Measurements from ENCODE around the gene ABHD14A.

Gene ABHD14A

GRCh38 chr3:52021489-52022268, 46.8 kb downstream of the ABHD14A start:
- DNase-seq, result peak; percentile 40

GRCh38 chr3:52022323-52023100, 47.6 kb downstream of the ABHD14A start:
- peak; percentile 55 for DNase-seq

GRCh38 chr3:52023101-52023770, 48.4 kb downstream of the ABHD14A start:
- DNase-seq, result no peak

DNA sequence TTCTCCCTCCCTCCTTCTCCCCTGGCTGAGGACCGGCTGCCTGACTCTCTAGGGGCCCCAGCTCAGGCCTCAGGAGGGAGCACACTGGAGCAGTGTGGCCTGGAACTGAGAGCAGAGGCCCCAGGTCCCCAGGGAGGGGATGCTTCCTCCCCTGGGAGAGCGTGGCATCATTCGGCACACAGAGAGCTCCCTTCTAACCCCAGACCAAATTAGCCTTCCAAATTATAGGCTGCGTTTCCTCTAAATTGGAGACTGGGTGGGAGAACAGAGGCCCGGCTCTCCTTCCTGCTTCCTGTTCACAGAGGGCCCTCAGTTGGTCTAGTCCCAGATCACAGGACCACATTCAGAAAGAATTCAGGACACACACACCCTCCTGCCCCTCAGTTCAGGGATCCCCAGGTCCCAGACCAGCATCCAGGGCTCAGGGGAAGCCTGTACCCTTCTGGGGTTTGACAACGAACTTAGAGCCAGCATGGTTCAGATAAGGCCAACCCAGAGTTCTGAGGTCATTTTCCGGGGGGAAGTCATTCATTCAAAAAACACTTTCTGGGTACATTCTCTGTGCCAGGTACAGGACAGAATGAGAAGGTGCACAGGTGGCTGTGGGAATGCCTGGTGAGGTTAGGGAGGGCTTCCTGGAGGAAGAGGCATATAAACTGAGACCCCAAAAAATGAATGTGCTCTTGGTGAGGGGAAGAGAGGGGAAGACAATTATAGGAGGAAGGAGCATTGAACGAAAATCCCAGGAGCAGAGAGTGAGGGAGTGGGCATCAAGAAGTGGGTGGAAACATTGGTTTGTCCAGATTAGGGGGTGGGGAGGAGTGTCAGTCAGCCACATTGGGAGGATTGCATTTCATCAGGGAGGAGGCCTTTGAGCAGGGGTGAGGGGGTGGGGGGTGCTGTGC, 49.2 kb downstream of the ABHD14A start:
- DNase-seq, result no peak

GRCh38 chr3:52024765-52025452, 50.0 kb downstream of the ABHD14A start:
- no peak for DNase-seq

GRCh38 chr3:52025453-52025852, 50.6 kb downstream of the ABHD14A start:
- no peak for DNase-seq

DNA sequence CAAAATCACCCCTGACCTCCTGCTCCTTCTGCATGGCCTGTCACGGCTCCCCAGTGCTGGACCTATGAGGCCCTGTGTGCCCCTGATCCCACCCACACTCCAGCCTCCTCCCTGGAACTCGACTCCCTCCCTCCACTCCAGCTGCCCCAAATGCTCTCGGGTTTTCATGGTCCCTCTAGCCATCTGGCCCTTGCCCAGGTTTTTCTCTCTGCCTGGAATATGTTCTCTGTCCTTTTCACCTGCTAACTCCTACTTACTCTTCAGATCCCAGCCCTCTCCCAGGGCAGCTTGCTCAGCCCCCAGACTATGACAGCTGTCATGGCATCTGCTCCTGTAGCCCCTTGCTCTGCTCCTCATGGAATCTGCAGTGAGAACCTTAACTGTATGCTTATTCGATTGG, 51.2 kb downstream of the ABHD14A start:
- DNase-seq, result no peak

DNA sequence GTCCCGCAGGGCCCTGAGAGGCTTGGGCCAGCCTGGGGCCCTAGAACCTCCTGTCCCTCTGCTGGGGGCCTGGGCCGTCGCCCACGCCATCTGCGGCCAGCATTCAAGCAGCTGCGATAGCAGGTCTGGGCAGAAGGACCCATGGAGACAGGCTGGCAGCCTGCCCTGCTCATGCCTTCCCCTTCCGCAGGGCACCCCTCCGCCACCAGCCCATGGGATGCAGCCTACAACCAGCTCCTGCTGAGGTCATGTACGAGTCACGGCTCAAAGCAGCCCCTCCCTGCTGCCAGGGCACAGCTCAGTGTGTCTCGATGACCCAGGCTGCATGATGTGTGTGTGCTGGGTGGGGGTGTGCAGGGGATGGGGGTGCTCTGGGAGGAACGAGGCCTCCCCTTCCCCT, 53.7 kb downstream of the ABHD14A start:
- DNase-seq, result peak; percentile 34

- DNase-seq, result no peak
These were observed 54.2 kb downstream of the ABHD14A start for GRCh38 chr3:52029053-52029452.

DNA sequence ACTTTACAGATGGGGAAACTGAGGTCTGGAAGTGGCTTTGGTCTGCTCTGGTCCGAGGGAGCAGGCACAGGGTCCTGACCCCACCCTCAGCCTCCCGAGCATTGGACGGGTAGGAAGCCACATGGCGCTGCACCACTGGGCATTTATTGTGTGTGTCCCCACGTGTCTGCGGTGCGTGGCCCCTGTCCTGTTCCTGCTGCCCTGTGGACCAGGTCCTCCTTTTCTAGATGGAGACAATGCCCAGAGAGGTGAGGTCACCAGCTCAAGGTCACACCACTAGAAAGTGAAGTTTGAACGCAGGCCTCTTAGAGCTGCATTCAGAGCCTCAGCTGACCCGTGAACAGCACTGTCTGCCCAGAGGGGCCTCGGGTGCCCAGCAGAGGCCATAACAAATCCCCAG, 54.7 kb downstream of the ABHD14A start:
- no peak for DNase-seq

All from fibroblast of skin of right biceps (primary cell).